Measurements from ENCODE around the gene PAX5. TPM values are rescaled to one million over a fixed set of nuclear protein-coding genes. Genes with fewer than 3 reads are reported as not detected.

Gene PAX5
- total RNA-seq, 3 donors from 2014 or later: 0.59 TPM; not detected in 2

DNA sequence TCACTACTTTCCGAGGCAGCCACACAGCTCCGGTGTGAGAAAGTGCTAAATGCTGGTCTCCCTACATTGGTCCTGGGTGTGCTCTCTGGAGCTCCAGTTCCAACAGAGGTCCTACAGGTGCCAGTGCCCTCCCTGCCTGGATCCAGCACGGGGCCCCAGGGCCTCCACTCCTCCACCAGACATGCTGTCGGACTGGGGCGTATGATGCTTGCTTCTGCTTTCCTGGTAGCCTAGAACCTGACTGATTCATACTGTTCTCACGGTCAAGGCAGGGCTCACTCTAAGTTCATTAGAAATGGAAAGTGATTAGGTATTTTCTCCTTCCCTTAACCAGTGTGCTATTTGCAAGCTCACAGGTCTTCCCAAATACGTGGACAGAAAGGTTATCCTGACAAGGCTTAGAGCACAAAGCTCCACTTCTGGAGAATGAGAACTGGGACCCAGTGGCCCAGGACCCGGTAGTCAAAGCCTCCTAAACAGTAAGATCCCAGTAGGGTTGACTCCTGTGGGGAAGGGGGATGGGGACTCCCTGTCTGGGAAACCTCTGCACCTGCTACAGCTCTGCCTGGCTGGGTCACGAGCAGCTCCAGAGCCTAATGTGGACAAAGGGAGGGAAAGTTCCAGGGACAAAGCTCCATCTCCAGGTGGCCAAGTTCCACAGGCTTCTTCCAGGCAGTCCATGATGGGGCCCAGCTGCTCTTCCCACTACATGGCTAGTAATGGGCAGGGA is 98.1 kb downstream of the PAX5 start:
- Histone ChIP-seq H3K36me3 (no peaks in the 10 kb centered on the region), H3K9me3 (peaks cover 0 to 5% of the 10 kb centered on the region in 2 donors), H3K4me1 (no peaks in the 10 kb centered on the region), H3K27me3 (peaks cover 0 to 8% of the 10 kb centered on the region in 2 donors), H3K4me3 (no peak overlapping the region), H3K27ac (no peak overlapping the region)
- TF ChIP-seq, protein P1, sequence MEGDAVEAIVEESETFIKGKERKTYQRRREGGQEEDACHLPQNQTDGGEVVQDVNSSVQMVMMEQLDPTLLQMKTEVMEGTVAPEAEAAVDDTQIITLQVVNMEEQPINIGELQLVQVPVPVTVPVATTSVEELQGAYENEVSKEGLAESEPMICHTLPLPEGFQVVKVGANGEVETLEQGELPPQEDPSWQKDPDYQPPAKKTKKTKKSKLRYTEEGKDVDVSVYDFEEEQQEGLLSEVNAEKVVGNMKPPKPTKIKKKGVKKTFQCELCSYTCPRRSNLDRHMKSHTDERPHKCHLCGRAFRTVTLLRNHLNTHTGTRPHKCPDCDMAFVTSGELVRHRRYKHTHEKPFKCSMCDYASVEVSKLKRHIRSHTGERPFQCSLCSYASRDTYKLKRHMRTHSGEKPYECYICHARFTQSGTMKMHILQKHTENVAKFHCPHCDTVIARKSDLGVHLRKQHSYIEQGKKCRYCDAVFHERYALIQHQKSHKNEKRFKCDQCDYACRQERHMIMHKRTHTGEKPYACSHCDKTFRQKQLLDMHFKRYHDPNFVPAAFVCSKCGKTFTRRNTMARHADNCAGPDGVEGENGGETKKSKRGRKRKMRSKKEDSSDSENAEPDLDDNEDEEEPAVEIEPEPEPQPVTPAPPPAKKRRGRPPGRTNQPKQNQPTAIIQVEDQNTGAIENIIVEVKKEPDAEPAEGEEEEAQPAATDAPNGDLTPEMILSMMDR (IDR thresholded peaks at IDR 0.05): no peak
- no peak for TF ChIP-seq POLR2AphosphoS5 (IDR thresholded peaks at IDR 0.05)
- no peak for TF ChIP-seq POLR2A (IDR thresholded peaks at IDR 0.05)
- no peak for DNase-seq (ENCODE audit: low spot score in 2 of 2)
- intact Hi-C loops (cut with DNase I; ENCODE audit: low total_unique reads): no loop called here

GRCh38 chr9:36935332-36935731 is 98.7 kb downstream of the PAX5 start:
- no peaks in the 10 kb centered on the region for H3K4me1 ChIP-seq
- H3K27me3 ChIP-seq: peaks cover 0 to 7% of the 10 kb centered on the region in 2 donors
- no peak for TF ChIP-seq POLR2A (IDR thresholded peaks at IDR 0.05)
- TF ChIP-seq, protein P1 (IDR thresholded peaks at IDR 0.05): no peak
- no peak for TF ChIP-seq POLR2AphosphoS5 (IDR thresholded peaks at IDR 0.05)
- DNase-seq (ENCODE audit: low spot score in 2 of 2): no peak
- H3K36me3 ChIP-seq: no peaks in the 10 kb centered on the region
- H3K9me3 ChIP-seq: peaks cover 0 to 5% of the 10 kb centered on the region in 2 donors
- no peak overlapping the region for H3K27ac ChIP-seq
- intact Hi-C loops (cut with DNase I; ENCODE audit: low total_unique reads): no loop called here
- H3K4me3 ChIP-seq: no peak overlapping the region

GRCh38 chr9:36934478-36935065 is 99.5 kb downstream of the PAX5 start:
- no peak for DNase-seq (ENCODE audit: low spot score in 2 of 2)
- Histone ChIP-seq H3K4me3 (no peak overlapping the region), H3K4me1 (no peaks in the 10 kb centered on the region), H3K27ac (no peak overlapping the region), H3K36me3 (no peaks in the 10 kb centered on the region), H3K9me3 (peaks cover 0 to 5% of the 10 kb centered on the region in 2 donors), H3K27me3 (peaks cover 0 to 4% of the 10 kb centered on the region in 2 donors)
- intact Hi-C loops (cut with DNase I; ENCODE audit: low total_unique reads): no loop called here
- TF ChIP-seq POLR2AphosphoS5 (IDR thresholded peaks at IDR 0.05): no peak
- no peak for TF ChIP-seq POLR2A (IDR thresholded peaks at IDR 0.05)
- TF ChIP-seq, protein P1 (IDR thresholded peaks at IDR 0.05): no peak

DNA sequence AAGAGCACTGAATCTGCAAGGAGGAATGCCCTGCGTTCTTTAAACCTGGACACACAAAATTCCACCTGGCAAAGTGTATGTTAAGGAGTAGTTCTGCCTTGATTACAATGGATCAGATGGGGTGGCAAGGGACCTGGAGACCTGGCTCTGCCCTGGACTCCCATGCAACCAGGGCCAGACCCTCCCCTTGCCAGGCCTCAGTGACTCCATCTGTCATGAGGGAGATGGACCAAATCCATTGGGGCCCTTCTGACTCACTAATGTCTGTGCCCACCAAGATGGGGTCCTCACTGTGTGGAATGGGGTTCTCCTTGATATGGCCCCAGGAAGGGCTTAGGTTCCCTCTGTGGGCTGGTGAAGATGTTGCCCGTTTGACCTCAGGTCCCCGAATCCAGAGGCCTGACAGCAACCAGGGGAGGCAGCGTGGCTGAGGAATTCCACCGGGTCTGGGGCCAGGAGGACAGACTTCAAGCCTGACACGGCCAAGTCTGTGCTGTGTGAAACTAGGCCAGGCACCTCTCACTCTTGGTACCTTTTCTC is 100.3 kb downstream of the PAX5 start:
- Histone ChIP-seq H3K4me3 (no peak overlapping the region), H3K9me3 (peaks cover 0 to 5% of the 10 kb centered on the region in 2 donors), H3K4me1 (no peaks in the 10 kb centered on the region), H3K27ac (no peak overlapping the region), H3K27me3 (peaks cover 0 to 4% of the 10 kb centered on the region in 2 donors), H3K36me3 (no peaks in the 10 kb centered on the region)
- TF ChIP-seq POLR2A (IDR thresholded peaks at IDR 0.05): no peak
- TF ChIP-seq, protein P1 (IDR thresholded peaks at IDR 0.05): no peak
- TF ChIP-seq POLR2AphosphoS5 (IDR thresholded peaks at IDR 0.05): no peak
- DNase-seq (ENCODE audit: low spot score in 2 of 2): no peak
- intact Hi-C loops (cut with DNase I; ENCODE audit: low total_unique reads): no loop called here

DNA sequence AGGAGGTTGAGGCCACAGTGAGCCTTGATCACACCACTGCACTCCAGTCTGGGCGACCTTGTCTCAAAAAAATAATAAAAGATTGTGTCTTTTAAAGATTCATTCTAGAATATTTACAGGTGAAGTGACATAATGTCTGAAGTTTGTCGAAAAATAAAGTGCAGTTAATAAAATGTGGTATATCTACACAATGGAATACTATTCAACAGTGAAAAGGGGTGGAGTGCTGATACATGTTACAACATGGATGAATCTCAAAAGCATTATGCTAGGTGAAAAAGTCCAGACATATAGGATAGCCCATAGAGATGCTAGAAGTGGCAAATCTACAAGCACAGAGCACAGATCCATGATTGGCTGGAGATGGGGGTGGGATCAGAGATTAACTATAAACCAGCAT is 101.9 kb downstream of the PAX5 start:
- TF ChIP-seq POLR2A (IDR thresholded peaks at IDR 0.05): no peak
- Histone ChIP-seq H3K4me1 (no peaks in the 10 kb centered on the region), H3K27ac (no peak overlapping the region), H3K27me3 (peaks cover 0 to 4% of the 10 kb centered on the region in 2 donors), H3K9me3 (peaks cover 0 to 5% of the 10 kb centered on the region in 2 donors), H3K4me3 (no peak overlapping the region), H3K36me3 (no peaks in the 10 kb centered on the region)
- no peak for DNase-seq (ENCODE audit: low spot score in 2 of 2)
- intact Hi-C loops (cut with DNase I; ENCODE audit: low total_unique reads): no loop called here

Data from breast epithelium (tissue), 4 donors.